H1 (cell line): ENCODE measurements around the gene OBSCN. TPM values are rescaled to one million over a fixed set of nuclear protein-coding genes. Genes with fewer than 3 reads are reported as not detected.

ENCODE experiments used
- BACH1 ChIP-seq: IDR thresholded peaks from 2 replicates; pipeline ENCODE4 v1.6.1; 2012; ENCODE audit warnings: low read length, improper control_type of control experiment
- HDAC6 ChIP-seq: IDR thresholded peaks from one replicate; pipeline ENCODE4 v1.7.1; 2012; ENCODE audit warnings: low read depth, mild to moderate bottlenecking, inconsistent platforms, low read length, moderate library complexity
- RFX5 ChIP-seq: IDR thresholded peaks from 2 replicates; pipeline ENCODE4 v1.6.1; 2011; ENCODE audit warnings: low read depth, low read length, improper control_type of control experiment, borderline replicate concordance
- RXRA ChIP-seq: IDR thresholded peaks from 2 replicates; pipeline ENCODE4 v1.6.1; 2011; ENCODE audit warnings: low read depth, mild to moderate bottlenecking, low read length, moderate library complexity; ENCODE audit not compliant: insufficient read depth
- SP1 ChIP-seq: IDR thresholded peaks from 2 replicates; pipeline ENCODE4 v1.6.1; 2011; ENCODE audit warnings: low read depth, low read length
- SP2 ChIP-seq: IDR thresholded peaks from 2 replicates; pipeline ENCODE4 v1.6.1; 2012; ENCODE audit warnings: mild to moderate bottlenecking, low read length, inconsistent platforms
- polyA plus RNA-seq, 7 experiments: library from polyadenylated mRNA; depleted of rRNA in 3 of 7; stranded (reverse) in 5 of 7; unstranded in 2 of 7; fragments of >200 nt in 5 of 7; fragments of 200-250 nt in 2 of 7; gene quantifications; 1 replicate in 5 of 7; 2 replicates in 1 of 7; 4 replicates in 1 of 7; pipeline versions ENCODE4 v1.2.1 to v1.2.3, GENCODE V29; 2011 to 2013; ENCODE audit warnings: missing spikeins in 2 of 7, mixed read lengths in 2 of 7
- total RNA-seq: library from RNA; stranded (reverse); fragmentation: NEBNext Ultra II Directional; extraction: Animal tissue kit (Norgen Biotek cat#: 25700); gene quantifications from 2 replicates; pipeline ENCODE4 v1.2.1, GENCODE V29; 2021
- TF ChIP-seq, protein P1 (sequence below): fragments of 300-600 bp; sonication (generic); IDR thresholded peaks from 2 replicates; pipeline ENCODE4 v1.7.1; 2012; ENCODE audit warnings: low read length, moderate library complexity, mild to moderate bottlenecking, inconsistent platforms; ENCODE audit not compliant: insufficient replicate concordance

OBSCN gene
- total and polyA plus RNA-seq, 2 of the 8 experiments (the other 6 are each of a cell fraction or from before 2014, with no cell fraction given), result 7.5 to 28.4 TPM

DNA sequence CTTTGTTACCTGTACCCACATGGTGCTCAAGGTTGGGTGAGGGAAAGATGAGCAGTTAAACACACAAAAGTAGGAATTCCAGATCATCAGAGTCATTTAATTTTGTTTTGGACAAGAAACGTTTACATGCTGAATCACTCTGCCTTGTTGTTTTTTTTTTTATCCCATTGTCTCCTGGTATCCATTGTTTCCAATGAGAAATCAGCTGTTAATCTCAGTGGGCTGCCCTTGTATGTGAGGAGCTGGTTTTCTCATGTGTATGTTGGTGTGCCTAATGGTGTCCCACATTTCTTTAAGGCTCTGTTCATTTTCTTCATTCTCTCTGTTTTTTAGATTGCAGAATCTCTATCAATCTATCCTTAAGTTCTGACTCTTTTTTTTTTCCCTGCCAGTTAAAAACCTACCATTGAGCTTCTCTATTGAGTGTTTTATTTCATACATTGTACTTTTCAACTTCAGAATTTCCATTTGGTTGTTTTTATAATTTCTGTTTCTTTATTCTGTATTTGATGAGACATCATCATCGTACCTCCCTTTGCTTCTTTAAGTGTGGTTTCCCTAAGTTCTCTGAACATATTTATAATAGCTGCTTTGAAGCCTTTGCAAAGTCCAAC is 8.8 kb upstream of the OBSCN start (continued):
- TF ChIP-seq SP2 (no peak), RXRA (no peak), BACH1 (no peak), HDAC6 (no peak), SP1 (no peak), RFX5 (no peak)
- TF ChIP-seq, protein P1, sequence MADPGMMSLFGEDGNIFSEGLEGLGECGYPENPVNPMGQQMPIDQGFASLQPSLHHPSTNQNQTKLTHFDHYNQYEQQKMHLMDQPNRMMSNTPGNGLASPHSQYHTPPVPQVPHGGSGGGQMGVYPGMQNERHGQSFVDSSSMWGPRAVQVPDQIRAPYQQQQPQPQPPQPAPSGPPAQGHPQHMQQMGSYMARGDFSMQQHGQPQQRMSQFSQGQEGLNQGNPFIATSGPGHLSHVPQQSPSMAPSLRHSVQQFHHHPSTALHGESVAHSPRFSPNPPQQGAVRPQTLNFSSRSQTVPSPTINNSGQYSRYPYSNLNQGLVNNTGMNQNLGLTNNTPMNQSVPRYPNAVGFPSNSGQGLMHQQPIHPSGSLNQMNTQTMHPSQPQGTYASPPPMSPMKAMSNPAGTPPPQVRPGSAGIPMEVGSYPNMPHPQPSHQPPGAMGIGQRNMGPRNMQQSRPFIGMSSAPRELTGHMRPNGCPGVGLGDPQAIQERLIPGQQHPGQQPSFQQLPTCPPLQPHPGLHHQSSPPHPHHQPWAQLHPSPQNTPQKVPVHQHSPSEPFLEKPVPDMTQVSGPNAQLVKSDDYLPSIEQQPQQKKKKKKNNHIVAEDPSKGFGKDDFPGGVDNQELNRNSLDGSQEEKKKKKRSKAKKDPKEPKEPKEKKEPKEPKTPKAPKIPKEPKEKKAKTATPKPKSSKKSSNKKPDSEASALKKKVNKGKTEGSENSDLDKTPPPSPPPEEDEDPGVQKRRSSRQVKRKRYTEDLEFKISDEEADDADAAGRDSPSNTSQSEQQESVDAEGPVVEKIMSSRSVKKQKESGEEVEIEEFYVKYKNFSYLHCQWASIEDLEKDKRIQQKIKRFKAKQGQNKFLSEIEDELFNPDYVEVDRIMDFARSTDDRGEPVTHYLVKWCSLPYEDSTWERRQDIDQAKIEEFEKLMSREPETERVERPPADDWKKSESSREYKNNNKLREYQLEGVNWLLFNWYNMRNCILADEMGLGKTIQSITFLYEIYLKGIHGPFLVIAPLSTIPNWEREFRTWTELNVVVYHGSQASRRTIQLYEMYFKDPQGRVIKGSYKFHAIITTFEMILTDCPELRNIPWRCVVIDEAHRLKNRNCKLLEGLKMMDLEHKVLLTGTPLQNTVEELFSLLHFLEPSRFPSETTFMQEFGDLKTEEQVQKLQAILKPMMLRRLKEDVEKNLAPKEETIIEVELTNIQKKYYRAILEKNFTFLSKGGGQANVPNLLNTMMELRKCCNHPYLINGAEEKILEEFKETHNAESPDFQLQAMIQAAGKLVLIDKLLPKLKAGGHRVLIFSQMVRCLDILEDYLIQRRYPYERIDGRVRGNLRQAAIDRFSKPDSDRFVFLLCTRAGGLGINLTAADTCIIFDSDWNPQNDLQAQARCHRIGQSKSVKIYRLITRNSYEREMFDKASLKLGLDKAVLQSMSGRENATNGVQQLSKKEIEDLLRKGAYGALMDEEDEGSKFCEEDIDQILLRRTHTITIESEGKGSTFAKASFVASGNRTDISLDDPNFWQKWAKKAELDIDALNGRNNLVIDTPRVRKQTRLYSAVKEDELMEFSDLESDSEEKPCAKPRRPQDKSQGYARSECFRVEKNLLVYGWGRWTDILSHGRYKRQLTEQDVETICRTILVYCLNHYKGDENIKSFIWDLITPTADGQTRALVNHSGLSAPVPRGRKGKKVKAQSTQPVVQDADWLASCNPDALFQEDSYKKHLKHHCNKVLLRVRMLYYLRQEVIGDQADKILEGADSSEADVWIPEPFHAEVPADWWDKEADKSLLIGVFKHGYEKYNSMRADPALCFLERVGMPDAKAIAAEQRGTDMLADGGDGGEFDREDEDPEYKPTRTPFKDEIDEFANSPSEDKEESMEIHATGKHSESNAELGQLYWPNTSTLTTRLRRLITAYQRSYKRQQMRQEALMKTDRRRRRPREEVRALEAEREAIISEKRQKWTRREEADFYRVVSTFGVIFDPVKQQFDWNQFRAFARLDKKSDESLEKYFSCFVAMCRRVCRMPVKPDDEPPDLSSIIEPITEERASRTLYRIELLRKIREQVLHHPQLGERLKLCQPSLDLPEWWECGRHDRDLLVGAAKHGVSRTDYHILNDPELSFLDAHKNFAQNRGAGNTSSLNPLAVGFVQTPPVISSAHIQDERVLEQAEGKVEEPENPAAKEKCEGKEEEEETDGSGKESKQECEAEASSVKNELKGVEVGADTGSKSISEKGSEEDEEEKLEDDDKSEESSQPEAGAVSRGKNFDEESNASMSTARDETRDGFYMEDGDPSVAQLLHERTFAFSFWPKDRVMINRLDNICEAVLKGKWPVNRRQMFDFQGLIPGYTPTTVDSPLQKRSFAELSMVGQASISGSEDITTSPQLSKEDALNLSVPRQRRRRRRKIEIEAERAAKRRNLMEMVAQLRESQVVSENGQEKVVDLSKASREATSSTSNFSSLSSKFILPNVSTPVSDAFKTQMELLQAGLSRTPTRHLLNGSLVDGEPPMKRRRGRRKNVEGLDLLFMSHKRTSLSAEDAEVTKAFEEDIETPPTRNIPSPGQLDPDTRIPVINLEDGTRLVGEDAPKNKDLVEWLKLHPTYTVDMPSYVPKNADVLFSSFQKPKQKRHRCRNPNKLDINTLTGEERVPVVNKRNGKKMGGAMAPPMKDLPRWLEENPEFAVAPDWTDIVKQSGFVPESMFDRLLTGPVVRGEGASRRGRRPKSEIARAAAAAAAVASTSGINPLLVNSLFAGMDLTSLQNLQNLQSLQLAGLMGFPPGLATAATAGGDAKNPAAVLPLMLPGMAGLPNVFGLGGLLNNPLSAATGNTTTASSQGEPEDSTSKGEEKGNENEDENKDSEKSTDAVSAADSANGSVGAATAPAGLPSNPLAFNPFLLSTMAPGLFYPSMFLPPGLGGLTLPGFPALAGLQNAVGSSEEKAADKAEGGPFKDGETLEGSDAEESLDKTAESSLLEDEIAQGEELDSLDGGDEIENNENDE, result no peak
